ENCODE results near the gene LILRB5. TPM values are rescaled to one million over a fixed set of nuclear protein-coding genes. Genes with fewer than 3 reads are reported as not detected.

LILRB5 gene
- total and polyA plus RNA-seq, 2 donors (not counting 1 experiment from before 2014, with no cell fraction given): 0.05 TPM; not detected in 1

GRCh38 chr19:54206030-54206830 is 50.8 kb downstream of the LILRB5 start:
- Histone ChIP-seq H4K20me1 (ENCODE audit: control insufficient read depth, insufficient read depth, low read length, poor library complexity, severe bottlenecking) (peaks cover 97% of the 10 kb centered on the region), H3K27me3 (replicated peaks in 1 of 4; ENCODE audit: control extremely low read depth in 1 of 4, control insufficient read depth in 3 of 4, insufficient read depth in 4 of 4, low read length in 3 of 4) (no peaks in the 10 kb centered on the region), H3K9me3 (ENCODE audit: control extremely low read depth in 1 of 3, control insufficient read depth in 2 of 3, insufficient read depth in 1 of 3, low read length in 2 of 3) (no peaks in the 10 kb centered on the region), H3K36me3 (replicated peaks in 1 of 2; ENCODE audit: control extremely low read depth in 1 of 2, control insufficient read depth in 1 of 2, extremely low read depth in 1 of 2, insufficient read depth in 2 of 2, low read length in 1 of 2) (peaks cover 7 to 66% of the 10 kb centered on the region in 2 experiments), H2AFZ (ENCODE audit: insufficient read depth, low read depth, low read length, poor library complexity, severe bottlenecking) (no peak overlapping the region), H3K4me3 (ENCODE audit: control extremely low read depth in 1 of 5, extremely low read depth in 1 of 5, insufficient read depth in 1 of 5, low read depth in 2 of 5, low read length in 4 of 5) (no peak overlapping the region), H3K27ac (ENCODE audit: low read length in 2 of 2) (no peak overlapping the region), H3K9ac (ENCODE audit: low read length) (no peak overlapping the region), H3K79me2 (ENCODE audit: control insufficient read depth, insufficient read depth, low read length) (peaks cover 92% of the 10 kb centered on the region), H3K4me2 (replicated peaks; ENCODE audit: low read depth, low read length, poor library complexity, severe bottlenecking) (no peak overlapping the region), H3K4me1 (ENCODE audit: control insufficient read depth in 2 of 2, insufficient read depth in 2 of 2, low read length in 2 of 2) (peaks cover 50 to 87% of the 10 kb centered on the region in 2 donors)
- Mint-ChIP-seq H3K9me3 (ENCODE audit: insufficient read depth) (no peaks in the 10 kb centered on the region), H3K27me3 (no peaks in the 10 kb centered on the region), H3K4me1 (peaks cover 82% of the 10 kb centered on the region), H3K27ac (no peak overlapping the region), H3K4me3 (no peak overlapping the region)
- no peak for DNase-seq
- WGBS (ENCODE audit: insufficient coverage): 93% methylated on average over 17 of the region's 27 CpGs
- ATAC-seq (ENCODE audit: low read depth): no peak
- intact Hi-C loops (cut with micrococcal nuclease): no loop called here
- CTCF ChIA-PET: interaction anchor here (0.5 to 1.1 kb wide), 2 partner anchors 60 to 355 kb away, joined by 3 read pairs; no protein-coding TSS in a partner anchor
- TF ChIP-seq EZH2 (IDR thresholded peaks at IDR 0.05; ENCODE audit: borderline replicate concordance, insufficient read depth, low read depth, low read length, poor library complexity, severe bottlenecking): no peak
- TF ChIP-seq CTCF (IDR thresholded peaks at IDR 0.05): no peak
- POLR2A ChIA-PET: interaction anchor here (1.8 kb wide), 1 partner anchor 15 kb away, joined by 5 read pairs; the partner anchor contains the start of gene TSEN34

Measured in B cell (primary cell).